ENCODE results near the gene ERBB3.

The ERBB3 gene

DNA sequence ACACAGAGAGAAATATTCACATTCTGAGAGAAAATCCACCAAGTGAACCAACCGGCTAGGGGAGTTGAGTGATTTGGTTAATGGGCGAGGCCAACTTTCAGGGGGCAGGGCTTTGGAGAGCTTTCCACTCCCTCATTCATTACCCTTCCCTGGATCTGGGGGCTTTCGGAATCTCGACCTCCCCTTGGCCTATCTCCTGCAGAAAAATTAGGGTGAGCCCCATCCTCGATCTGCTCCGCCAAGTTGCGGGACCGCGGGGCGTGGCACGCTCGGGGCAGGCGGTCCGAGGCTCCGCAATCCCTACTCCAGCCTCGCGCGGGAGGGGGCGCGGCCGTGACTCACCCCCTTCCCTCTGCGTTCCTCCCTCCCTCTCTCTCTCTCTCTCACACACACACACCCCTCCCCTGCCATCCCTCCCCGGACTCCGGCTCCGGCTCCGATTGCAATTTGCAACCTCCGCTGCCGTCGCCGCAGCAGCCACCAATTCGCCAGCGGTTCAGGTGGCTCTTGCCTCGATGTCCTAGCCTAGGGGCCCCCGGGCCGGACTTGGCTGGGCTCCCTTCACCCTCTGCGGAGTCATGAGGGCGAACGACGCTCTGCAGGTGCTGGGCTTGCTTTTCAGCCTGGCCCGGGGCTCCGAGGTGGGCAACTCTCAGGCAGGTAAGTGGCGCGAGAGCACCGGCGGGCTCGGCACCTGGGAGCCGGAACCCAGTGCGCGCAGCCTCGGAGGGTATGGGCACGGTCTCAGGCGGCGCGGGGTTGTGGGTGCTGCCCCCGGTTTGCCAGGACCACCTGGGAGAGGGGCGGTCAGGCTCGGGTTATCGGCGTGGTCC is at the start of gene ERBB3 (continued):
- TF ChIP-seq, protein P1, sequence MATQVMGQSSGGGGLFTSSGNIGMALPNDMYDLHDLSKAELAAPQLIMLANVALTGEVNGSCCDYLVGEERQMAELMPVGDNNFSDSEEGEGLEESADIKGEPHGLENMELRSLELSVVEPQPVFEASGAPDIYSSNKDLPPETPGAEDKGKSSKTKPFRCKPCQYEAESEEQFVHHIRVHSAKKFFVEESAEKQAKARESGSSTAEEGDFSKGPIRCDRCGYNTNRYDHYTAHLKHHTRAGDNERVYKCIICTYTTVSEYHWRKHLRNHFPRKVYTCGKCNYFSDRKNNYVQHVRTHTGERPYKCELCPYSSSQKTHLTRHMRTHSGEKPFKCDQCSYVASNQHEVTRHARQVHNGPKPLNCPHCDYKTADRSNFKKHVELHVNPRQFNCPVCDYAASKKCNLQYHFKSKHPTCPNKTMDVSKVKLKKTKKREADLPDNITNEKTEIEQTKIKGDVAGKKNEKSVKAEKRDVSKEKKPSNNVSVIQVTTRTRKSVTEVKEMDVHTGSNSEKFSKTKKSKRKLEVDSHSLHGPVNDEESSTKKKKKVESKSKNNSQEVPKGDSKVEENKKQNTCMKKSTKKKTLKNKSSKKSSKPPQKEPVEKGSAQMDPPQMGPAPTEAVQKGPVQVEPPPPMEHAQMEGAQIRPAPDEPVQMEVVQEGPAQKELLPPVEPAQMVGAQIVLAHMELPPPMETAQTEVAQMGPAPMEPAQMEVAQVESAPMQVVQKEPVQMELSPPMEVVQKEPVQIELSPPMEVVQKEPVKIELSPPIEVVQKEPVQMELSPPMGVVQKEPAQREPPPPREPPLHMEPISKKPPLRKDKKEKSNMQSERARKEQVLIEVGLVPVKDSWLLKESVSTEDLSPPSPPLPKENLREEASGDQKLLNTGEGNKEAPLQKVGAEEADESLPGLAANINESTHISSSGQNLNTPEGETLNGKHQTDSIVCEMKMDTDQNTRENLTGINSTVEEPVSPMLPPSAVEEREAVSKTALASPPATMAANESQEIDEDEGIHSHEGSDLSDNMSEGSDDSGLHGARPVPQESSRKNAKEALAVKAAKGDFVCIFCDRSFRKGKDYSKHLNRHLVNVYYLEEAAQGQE (tag by site-specific recombination; IDR thresholded peaks at IDR 0.05) = peak; percentile 41; the same call in 1 of the 2 replicates
- TF ChIP-seq BCL11B (tag by site-specific recombination; IDR thresholded peaks at IDR 0.05; ENCODE audit: low read depth) = peak; percentile 92
- no peak for TF ChIP-seq ZNF529 (tag by site-specific recombination; IDR thresholded peaks at IDR 0.05; ENCODE audit: insufficient replicate concordance)
- peak; percentile 76; the same call in 1 of the 2 replicates for TF ChIP-seq ZNF76 (tag by site-specific recombination; IDR thresholded peaks at IDR 0.05; ENCODE audit: borderline replicate concordance, low read depth)
- no peak for TF ChIP-seq ZNF112 (tag by site-specific recombination; IDR thresholded peaks at IDR 0.05)
- TF ChIP-seq, protein P2, sequence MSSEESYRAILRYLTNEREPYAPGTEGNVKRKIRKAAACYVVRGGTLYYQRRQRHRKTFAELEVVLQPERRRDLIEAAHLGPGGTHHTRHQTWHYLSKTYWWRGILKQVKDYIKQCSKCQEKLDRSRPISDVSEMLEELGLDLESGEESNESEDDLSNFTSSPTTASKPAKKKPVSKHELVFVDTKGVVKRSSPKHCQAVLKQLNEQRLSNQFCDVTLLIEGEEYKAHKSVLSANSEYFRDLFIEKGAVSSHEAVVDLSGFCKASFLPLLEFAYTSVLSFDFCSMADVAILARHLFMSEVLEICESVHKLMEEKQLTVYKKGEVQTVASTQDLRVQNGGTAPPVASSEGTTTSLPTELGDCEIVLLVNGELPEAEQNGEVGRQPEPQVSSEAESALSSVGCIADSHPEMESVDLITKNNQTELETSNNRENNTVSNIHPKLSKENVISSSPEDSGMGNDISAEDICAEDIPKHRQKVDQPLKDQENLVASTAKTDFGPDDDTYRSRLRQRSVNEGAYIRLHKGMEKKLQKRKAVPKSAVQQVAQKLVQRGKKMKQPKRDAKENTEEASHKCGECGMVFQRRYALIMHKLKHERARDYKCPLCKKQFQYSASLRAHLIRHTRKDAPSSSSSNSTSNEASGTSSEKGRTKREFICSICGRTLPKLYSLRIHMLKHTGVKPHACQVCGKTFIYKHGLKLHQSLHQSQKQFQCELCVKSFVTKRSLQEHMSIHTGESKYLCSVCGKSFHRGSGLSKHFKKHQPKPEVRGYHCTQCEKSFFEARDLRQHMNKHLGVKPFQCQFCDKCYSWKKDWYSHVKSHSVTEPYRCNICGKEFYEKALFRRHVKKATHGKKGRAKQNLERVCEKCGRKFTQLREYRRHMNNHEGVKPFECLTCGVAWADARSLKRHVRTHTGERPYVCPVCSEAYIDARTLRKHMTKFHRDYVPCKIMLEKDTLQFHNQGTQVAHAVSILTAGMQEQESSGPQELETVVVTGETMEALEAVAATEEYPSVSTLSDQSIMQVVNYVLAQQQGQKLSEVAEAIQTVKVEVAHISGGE (tag by site-specific recombination; conservative IDR thresholded peaks at IDR 0.05; ENCODE audit: low read depth) = peak; percentile 52; the same call in 1 of the 2 replicates
- TF ChIP-seq ZNF121 (tag by site-specific recombination; IDR thresholded peaks at IDR 0.05) = no peak
- TF ChIP-seq ZNF19 (tag by site-specific recombination; IDR thresholded peaks at IDR 0.05; ENCODE audit: low read depth) = no peak
- no peak; the same call in 1 of the 2 replicates for TF ChIP-seq ZNF768 (tag by site-specific recombination; IDR thresholded peaks at IDR 0.05)
- TF ChIP-seq, protein P3, sequence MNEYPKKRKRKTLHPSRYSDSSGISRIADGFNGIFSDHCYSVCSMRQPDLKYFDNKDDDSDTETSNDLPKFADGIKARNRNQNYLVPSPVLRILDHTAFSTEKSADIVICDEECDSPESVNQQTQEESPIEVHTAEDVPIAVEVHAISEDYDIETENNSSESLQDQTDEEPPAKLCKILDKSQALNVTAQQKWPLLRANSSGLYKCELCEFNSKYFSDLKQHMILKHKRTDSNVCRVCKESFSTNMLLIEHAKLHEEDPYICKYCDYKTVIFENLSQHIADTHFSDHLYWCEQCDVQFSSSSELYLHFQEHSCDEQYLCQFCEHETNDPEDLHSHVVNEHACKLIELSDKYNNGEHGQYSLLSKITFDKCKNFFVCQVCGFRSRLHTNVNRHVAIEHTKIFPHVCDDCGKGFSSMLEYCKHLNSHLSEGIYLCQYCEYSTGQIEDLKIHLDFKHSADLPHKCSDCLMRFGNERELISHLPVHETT (tag by site-specific recombination; IDR thresholded peaks at IDR 0.05) = peak; percentile 85
- TF ChIP-seq, protein P4, sequence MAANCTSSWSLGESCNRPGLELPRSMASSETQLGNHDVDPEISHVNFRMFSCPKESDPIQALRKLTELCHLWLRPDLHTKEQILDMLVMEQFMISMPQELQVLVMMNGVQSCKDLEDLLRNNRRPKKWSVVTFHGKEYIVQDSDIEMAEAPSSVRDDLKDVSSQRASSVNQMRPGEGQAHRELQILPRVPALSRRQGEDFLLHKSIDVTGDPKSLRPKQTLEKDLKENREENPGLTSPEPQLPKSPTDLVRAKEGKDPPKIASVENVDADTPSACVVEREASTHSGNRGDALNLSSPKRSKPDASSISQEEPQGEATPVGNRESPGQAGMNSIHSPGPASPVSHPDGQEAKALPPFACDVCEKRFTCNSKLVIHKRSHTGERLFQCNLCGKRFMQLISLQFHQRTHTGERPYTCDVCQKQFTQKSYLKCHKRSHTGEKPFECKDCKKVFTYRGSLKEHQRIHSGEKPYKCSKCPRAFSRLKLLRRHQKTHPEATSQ (tag by site-specific recombination; IDR thresholded peaks at IDR 0.05) = peak; percentile 67; the same call in 1 of the 2 replicates
- peak; percentile 100 for TF ChIP-seq KLF9 (tag by site-specific recombination; IDR thresholded peaks at IDR 0.05; ENCODE audit: low read depth)
- TF ChIP-seq, protein P5, sequence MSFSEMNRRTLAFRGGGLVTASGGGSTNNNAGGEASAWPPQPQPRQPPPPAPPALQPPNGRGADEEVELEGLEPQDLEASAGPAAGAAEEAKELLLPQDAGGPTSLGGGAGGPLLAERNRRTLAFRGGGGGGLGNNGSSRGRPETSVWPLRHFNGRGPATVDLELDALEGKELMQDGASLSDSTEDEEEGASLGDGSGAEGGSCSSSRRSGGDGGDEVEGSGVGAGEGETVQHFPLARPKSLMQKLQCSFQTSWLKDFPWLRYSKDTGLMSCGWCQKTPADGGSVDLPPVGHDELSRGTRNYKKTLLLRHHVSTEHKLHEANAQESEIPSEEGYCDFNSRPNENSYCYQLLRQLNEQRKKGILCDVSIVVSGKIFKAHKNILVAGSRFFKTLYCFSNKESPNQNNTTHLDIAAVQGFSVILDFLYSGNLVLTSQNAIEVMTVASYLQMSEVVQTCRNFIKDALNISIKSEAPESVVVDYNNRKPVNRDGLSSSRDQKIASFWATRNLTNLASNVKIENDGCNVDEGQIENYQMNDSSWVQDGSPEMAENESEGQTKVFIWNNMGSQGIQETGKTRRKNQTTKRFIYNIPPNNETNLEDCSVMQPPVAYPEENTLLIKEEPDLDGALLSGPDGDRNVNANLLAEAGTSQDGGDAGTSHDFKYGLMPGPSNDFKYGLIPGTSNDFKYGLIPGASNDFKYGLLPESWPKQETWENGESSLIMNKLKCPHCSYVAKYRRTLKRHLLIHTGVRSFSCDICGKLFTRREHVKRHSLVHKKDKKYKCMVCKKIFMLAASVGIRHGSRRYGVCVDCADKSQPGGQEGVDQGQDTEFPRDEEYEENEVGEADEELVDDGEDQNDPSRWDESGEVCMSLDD (tag by site-specific recombination; IDR thresholded peaks at IDR 0.05) = peak; percentile 99
- no peak for TF ChIP-seq ZNF311 (tag by site-specific recombination; IDR thresholded peaks at IDR 0.05; ENCODE audit: borderline replicate concordance)
- peak; percentile 98 for TF ChIP-seq KLF1 (tag by site-specific recombination; IDR thresholded peaks at IDR 0.05)
- peak; percentile 98 for TF ChIP-seq KLF10 (tag by site-specific recombination; IDR thresholded peaks at IDR 0.05)
- TF ChIP-seq, protein P6, sequence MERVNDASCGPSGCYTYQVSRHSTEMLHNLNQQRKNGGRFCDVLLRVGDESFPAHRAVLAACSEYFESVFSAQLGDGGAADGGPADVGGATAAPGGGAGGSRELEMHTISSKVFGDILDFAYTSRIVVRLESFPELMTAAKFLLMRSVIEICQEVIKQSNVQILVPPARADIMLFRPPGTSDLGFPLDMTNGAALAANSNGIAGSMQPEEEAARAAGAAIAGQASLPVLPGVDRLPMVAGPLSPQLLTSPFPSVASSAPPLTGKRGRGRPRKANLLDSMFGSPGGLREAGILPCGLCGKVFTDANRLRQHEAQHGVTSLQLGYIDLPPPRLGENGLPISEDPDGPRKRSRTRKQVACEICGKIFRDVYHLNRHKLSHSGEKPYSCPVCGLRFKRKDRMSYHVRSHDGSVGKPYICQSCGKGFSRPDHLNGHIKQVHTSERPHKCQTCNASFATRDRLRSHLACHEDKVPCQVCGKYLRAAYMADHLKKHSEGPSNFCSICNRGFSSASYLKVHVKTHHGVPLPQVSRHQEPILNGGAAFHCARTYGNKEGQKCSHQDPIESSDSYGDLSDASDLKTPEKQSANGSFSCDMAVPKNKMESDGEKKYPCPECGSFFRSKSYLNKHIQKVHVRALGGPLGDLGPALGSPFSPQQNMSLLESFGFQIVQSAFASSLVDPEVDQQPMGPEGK (tag by site-specific recombination; IDR thresholded peaks at IDR 0.05) = peak; percentile 100
- TF ChIP-seq ZNF341 (tag by site-specific recombination; IDR thresholded peaks at IDR 0.05; ENCODE audit: low read depth) = peak; percentile 92
- TF ChIP-seq, protein P7, sequence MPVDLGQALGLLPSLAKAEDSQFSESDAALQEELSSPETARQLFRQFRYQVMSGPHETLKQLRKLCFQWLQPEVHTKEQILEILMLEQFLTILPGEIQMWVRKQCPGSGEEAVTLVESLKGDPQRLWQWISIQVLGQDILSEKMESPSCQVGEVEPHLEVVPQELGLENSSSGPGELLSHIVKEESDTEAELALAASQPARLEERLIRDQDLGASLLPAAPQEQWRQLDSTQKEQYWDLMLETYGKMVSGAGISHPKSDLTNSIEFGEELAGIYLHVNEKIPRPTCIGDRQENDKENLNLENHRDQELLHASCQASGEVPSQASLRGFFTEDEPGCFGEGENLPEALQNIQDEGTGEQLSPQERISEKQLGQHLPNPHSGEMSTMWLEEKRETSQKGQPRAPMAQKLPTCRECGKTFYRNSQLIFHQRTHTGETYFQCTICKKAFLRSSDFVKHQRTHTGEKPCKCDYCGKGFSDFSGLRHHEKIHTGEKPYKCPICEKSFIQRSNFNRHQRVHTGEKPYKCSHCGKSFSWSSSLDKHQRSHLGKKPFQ (tag by site-specific recombination; IDR thresholded peaks at IDR 0.05) = peak; percentile 47; the same call in 1 of the 2 replicates
- peak; percentile 76 for TF ChIP-seq ZBTB21 (tag by site-specific recombination; IDR thresholded peaks at IDR 0.05)
- TF ChIP-seq ZNF843 (tag by site-specific recombination; IDR thresholded peaks at IDR 0.05) = peak; percentile 77

Data from HEK293 (cell line).